Prostate gland (tissue), 2 donors: ENCODE data around the gene MGAT1. TPM values are rescaled to one million over a fixed set of nuclear protein-coding genes. Genes with fewer than 3 reads are reported as not detected.

ENCODE experiments used
- DNase-seq: peaks from one replicate; pipeline ENCODE4 v3.0.0-alpha.2; 2019; ENCODE audit warnings: low spot score
- H3K27ac ChIP-seq, 2 donors: fragments of 200-600 bp; sonication (generic); 2 replicates each; pipeline ENCODE4 v1.5.1; 2017 to 2019
- H3K27me3 ChIP-seq: fragments of 200-600 bp; sonication (generic); replicated peaks from 2 replicates; pipeline ENCODE4 v1.5.1; 2019; ENCODE audit not compliant: insufficient read depth
- H3K36me3 ChIP-seq, 2 donors: fragments of 200-600 bp; sonication (generic); 1 replicate in 1 of 2; 2 replicates in 1 of 2; pipeline versions ENCODE4 v1.5.1 to v1.8.1; 2017 to 2019
- H3K4me1 ChIP-seq: fragments of 200-600 bp; sonication (generic); replicated peaks from 2 replicates; pipeline ENCODE4 v1.5.1; 2019
- H3K4me3 ChIP-seq, 2 donors: fragments of 200-600 bp; sonication (generic); 2 replicates each; pipeline ENCODE4 v1.5.1; 2017 to 2019
- H3K9me3 ChIP-seq: fragments of 200-600 bp; sonication (generic); 2 replicates; pipeline ENCODE4 v1.5.1; 2017
- CTCF ChIP-seq, 4 experiments: fragments of 200-600 bp in 2 of 4; fragments of 450-650 bp in 2 of 4; sonication (generic) in 2 of 4; IDR thresholded peaks; 1 replicate in 3 of 4; 2 replicates in 1 of 4; pipeline ENCODE4 v1.5.1; 2016 to 2019; ENCODE audit warnings: antibody characterized with exemption in 4 of 4, mild to moderate bottlenecking in 2 of 4, moderate library complexity in 2 of 4
- POLR2A ChIP-seq: fragments of 450-650 bp; IDR thresholded peaks from one replicate; pipeline ENCODE4 v1.6.1; 2016; ENCODE audit warnings: antibody characterized with exemption, mild to moderate bottlenecking
- POLR2AphosphoS5 ChIP-seq: sonication (generic); formaldehyde crosslinking; IDR thresholded peaks from one replicate; pipeline ENCODE4 v1.6.1; 2017; ENCODE audit warnings: antibody characterized with exemption
- WGBS: methylation state at CpG from one replicate; pipeline ENCODE4 v1.1.5; 2018; 5-methylcytosine and 5-hydroxymethylcytosine counted together
- intact Hi-C: fragments of 100-400 bp; cut with DNase I; formaldehyde crosslinking; loops from one replicate; pipeline ENCODE4 v1.14.2; 2022
- total RNA-seq, 2 donors: library from RNA; depleted of rRNA; stranded (reverse); fragments of >200 nt; gene quantifications; one replicate each; pipeline ENCODE4 v1.1.0, GENCODE V29; 2016

Gene MGAT1
- total RNA-seq, 2 donors from 2014 or later, result 142 to 159 TPM

DNA sequence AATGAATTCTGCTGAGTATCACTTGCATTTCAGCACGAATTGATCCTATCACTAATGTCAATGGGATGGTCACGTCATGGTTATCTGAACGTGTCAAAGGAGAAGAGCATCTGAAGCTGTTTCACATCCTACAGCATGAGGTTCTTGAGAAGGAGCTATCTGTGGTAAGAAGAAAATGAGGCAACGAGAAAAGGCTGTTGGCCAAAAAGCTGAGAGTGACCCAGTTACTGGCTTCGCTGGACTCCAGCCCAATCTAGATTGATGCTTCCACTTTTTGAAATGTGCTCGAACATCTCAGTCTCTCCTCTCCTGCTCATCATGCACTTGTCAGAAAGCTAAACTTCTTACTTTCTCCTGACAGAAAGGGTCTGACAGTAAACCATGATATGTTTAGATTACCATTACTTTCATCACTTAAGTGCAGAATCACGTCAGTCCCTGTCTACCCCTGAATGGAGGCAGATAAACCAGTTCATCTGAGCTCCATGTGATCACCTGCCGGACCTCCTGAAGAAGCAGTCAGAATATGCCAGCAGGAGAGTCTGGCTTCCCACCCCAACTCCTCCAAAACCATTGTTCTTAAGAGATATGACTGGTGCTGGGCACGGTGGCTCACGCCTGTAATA lies 22.5 kb downstream of the MGAT1 start:
- Histone ChIP-seq H3K36me3 (no peaks in the 10 kb centered on the region), H3K9me3 (no peaks in the 10 kb centered on the region), H3K27ac (no peak overlapping the region), H3K4me1 (peaks cover 1% of the 10 kb centered on the region), H3K4me3 (no peak overlapping the region), H3K27me3 (no peaks in the 10 kb centered on the region)
- no peak for DNase-seq
- TF ChIP-seq CTCF (IDR thresholded peaks at IDR 0.05) (no peak), POLR2AphosphoS5 (no peak), POLR2A (no peak)
- intact Hi-C loops, result loop anchor here (5.0 kb wide), 1 partner anchor 382 kb away; no protein-coding TSS in a partner anchor
- 82% methylated on average over 10 of the region's 10 CpGs for WGBS

DNA sequence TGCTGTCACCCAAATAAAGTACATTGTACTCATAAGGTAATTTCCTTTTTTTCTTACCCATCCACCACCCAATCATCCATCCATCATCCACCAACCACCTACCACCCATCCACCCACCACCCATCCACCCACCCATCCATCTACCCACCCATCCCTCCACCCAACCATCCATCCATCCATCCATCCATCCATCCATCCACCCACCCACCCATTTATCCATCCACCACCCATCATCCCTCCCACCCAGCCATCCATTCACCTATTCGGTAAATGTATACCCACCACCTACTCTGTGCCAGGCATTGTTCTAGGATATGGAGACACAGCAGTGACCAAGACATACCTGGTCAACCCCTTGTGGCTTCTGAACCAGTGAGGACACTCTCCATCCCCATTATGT lies 25.1 kb downstream of the MGAT1 start:
- Histone ChIP-seq H3K36me3 (no peaks in the 10 kb centered on the region), H3K4me1 (no peaks in the 10 kb centered on the region), H3K27ac (no peak overlapping the region), H3K9me3 (no peaks in the 10 kb centered on the region), H3K4me3 (no peak overlapping the region), H3K27me3 (no peaks in the 10 kb centered on the region)
- intact Hi-C loops, result no loop called here
- no peak for DNase-seq
- TF ChIP-seq POLR2AphosphoS5, result no peak
- TF ChIP-seq CTCF (IDR thresholded peaks at IDR 0.05), result no peak
- TF ChIP-seq POLR2A, result no peak
- 96% methylated on average over 1 of the region's 1 CpG for WGBS

- intact Hi-C loops, result no loop called here
- Histone ChIP-seq H3K36me3 (no peaks in the 10 kb centered on the region), H3K4me3 (no peak overlapping the region), H3K9me3 (no peaks in the 10 kb centered on the region), H3K27me3 (no peaks in the 10 kb centered on the region), H3K27ac (no peak overlapping the region), H3K4me1 (no peaks in the 10 kb centered on the region)
- WGBS, result 98% methylated on average over 1 of the region's 1 CpG
- TF ChIP-seq POLR2A (no peak), POLR2AphosphoS5 (no peak), CTCF (IDR thresholded peaks at IDR 0.05) (no peak)
- no peak for DNase-seq
These were observed 26.2 kb downstream of the MGAT1 start for GRCh38 chr5:180776376-180776775.

DNA sequence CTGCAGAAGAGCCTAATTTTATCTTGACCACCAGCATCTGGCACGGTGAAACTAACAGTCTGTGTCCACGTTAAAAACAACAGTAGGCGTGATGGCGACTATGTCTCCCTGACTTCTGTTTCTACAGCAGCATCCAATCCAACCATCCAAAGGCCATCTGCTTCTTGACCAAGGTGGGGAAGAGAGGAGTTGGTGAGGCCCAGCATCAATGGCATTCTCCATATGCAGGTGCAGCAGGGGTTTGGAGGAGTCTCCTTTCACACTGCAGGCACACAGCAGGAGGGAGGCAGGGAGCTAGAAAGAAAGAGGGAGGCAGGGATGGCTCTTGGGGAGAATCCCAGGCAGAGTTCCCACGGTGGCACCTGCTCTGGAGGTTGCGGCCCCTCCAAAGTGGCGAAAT lies 27.0 kb downstream of the MGAT1 start:
- H3K27me3 ChIP-seq, result no peaks in the 10 kb centered on the region
- intact Hi-C loops, result no loop called here
- no peak for DNase-seq
- no peak overlapping the region for H3K27ac ChIP-seq
- H3K4me1 ChIP-seq, result no peaks in the 10 kb centered on the region
- H3K4me3 ChIP-seq, result no peak overlapping the region
- no peak for TF ChIP-seq POLR2AphosphoS5
- TF ChIP-seq CTCF (IDR thresholded peaks at IDR 0.05), result no peak
- H3K36me3 ChIP-seq, result no peaks in the 10 kb centered on the region
- WGBS, result 90% methylated on average over 7 of the region's 7 CpGs
- H3K9me3 ChIP-seq, result no peaks in the 10 kb centered on the region

DNA sequence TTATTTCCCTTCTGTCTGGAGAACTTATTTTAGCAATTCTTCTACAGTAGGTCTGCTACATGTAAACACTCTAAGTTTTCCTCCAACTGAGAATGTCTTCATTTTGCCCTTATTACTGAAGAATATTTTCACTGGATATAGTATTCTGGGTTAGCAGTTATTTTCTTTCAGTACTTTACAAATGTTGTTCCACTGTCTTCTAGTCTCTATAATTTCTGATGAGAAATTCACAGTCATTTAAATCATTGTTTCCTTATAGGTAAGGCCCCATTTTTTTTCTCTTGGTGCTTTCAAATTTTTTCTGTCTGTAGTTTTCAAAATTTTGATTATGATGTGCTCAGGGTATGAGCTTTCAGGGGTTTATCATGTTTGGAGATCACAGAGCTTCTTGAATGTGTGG lies 30.8 kb downstream of the MGAT1 start:
- no peak overlapping the region for H3K27ac ChIP-seq
- DNase-seq, result no peak
- H3K4me1 ChIP-seq, result no peaks in the 10 kb centered on the region
- no peaks in the 10 kb centered on the region for H3K36me3 ChIP-seq
- H3K9me3 ChIP-seq, result no peaks in the 10 kb centered on the region
- no peak for TF ChIP-seq POLR2A
- no peak for TF ChIP-seq POLR2AphosphoS5
- no peak for TF ChIP-seq CTCF (IDR thresholded peaks at IDR 0.05)
- H3K4me3 ChIP-seq, result no peak overlapping the region
- intact Hi-C loops, result no loop called here
- H3K27me3 ChIP-seq, result no peaks in the 10 kb centered on the region
